ENCODE measurements around the gene PIAS3. TPM values are rescaled to one million over a fixed set of nuclear protein-coding genes. Genes with fewer than 3 reads are reported as not detected.

PIAS3 gene
- total and polyA plus RNA-seq, 2 donors = 6.0 to 29.9 TPM

Other genes with a start within 250 kb of the PIAS3 start
- 0.90 TPM for gene PDZK1, start 151.7 kb downstream of the PIAS3 start, total RNA-seq
- gene PDZK1, start 151.7 kb downstream of the PIAS3 start, polyA plus RNA-seq = 1.5 TPM
- gene CD160, start 139.6 kb downstream of the PIAS3 start, total RNA-seq = 0.76 TPM
- 0.25 TPM for gene CD160, start 139.6 kb downstream of the PIAS3 start, polyA plus RNA-seq
- 8.8 TPM for gene RNF115, start 35.0 kb downstream of the PIAS3 start, total RNA-seq
- 12.3 TPM for gene RNF115, start 35.0 kb downstream of the PIAS3 start, polyA plus RNA-seq
- 26.7 TPM for gene POLR3C, start 34.9 kb downstream of the PIAS3 start, total RNA-seq
- gene POLR3C, start 34.9 kb downstream of the PIAS3 start, polyA plus RNA-seq = 17.2 TPM
- gene NUDT17, start 13.5 kb downstream of the PIAS3 start, total RNA-seq = 3.7 TPM
- 6.0 TPM for gene NUDT17, start 13.5 kb downstream of the PIAS3 start, polyA plus RNA-seq
- gene ANKRD35, start 26.8 kb upstream of the PIAS3 start, total RNA-seq = 0.28 TPM
- 2.7 TPM for gene ANKRD35, start 26.8 kb upstream of the PIAS3 start, polyA plus RNA-seq
- 0.57 TPM for gene ITGA10, start 51.0 kb upstream of the PIAS3 start, total RNA-seq
- 10.3 TPM for gene ITGA10, start 51.0 kb upstream of the PIAS3 start, polyA plus RNA-seq
- gene PEX11B, start 59.6 kb upstream of the PIAS3 start, total RNA-seq = 32.9 TPM
- gene PEX11B, start 59.6 kb upstream of the PIAS3 start, polyA plus RNA-seq = 38.1 TPM
- gene RBM8A, start 68.4 kb upstream of the PIAS3 start, total RNA-seq = 225 TPM
- gene RBM8A, start 68.4 kb upstream of the PIAS3 start, polyA plus RNA-seq = 112 TPM
- gene LIX1L, start 98.9 kb upstream of the PIAS3 start, total RNA-seq = 13.1 TPM
- gene LIX1L, start 98.9 kb upstream of the PIAS3 start, polyA plus RNA-seq = 22.0 TPM
- 0.19 TPM for gene ANKRD34A, start 105.5 kb upstream of the PIAS3 start, total RNA-seq
- 0.89 TPM for gene ANKRD34A, start 105.5 kb upstream of the PIAS3 start, polyA plus RNA-seq
- 37.5 TPM for gene POLR3GL, start 105.6 kb upstream of the PIAS3 start, total RNA-seq
- gene POLR3GL, start 105.6 kb upstream of the PIAS3 start, polyA plus RNA-seq = 89.6 TPM
- 336 TPM for gene TXNIP, start 137.5 kb upstream of the PIAS3 start, total RNA-seq
- 1,022 TPM for gene TXNIP, start 137.5 kb upstream of the PIAS3 start, polyA plus RNA-seq
- 0.38 TPM for gene HJV, start 162.7 kb upstream of the PIAS3 start, total RNA-seq
- gene HJV, start 162.7 kb upstream of the PIAS3 start, polyA plus RNA-seq = 0.62 TPM

Data from thymus (tissue), 2 donors.